Activated B cell treated with CpG ODN at 0.5 μM for 24 hours (primary cell): ENCODE data around the gene S100A3. TPM values are rescaled to one million over a fixed set of nuclear protein-coding genes. Genes with fewer than 3 reads are reported as not detected.

ENCODE experiments used
- ATAC-seq: fragments of 200-7000 bp; cut with Tn5 transposase; one replicate; pipeline ENCODE4 v1.10.0; 2021; ENCODE audit warnings: low read depth, mild to moderate bottlenecking, moderate library complexity
- CTCF ChIA-PET: fragments of 350-600 bp; sonication (Branson Sonifier 250); formaldehyde crosslinking; loops from one replicate; lab custom pipeline; 2021; ENCODE audit warnings: antibody characterized with exemption; lab: Charles Lee
- POLR2A ChIA-PET: fragments of 350-600 bp; sonication (Branson Sonifier 250); formaldehyde crosslinking; loops from one replicate; lab custom pipeline; 2021; ENCODE audit warnings: antibody characterized with exemption; lab: Charles Lee
- DNase-seq: peaks from one replicate; pipeline ENCODE4 v3.0.0; 2022
- H3K27ac Mint-ChIP-seq: one replicate; pipeline ENCODE4 v1.8.0; 2020; ENCODE audit warnings: mixed read lengths
- H3K27me3 Mint-ChIP-seq: one replicate; pipeline ENCODE4 v1.8.0; 2021; ENCODE audit warnings: mixed read lengths
- H3K36me3 Mint-ChIP-seq: one replicate; pipeline ENCODE4 v1.8.0; 2021; ENCODE audit warnings: low read depth, mixed read lengths
- H3K4me1 Mint-ChIP-seq: one replicate; pipeline ENCODE4 v1.8.0; 2021; ENCODE audit warnings: mixed read lengths
- H3K4me3 Mint-ChIP-seq: one replicate; pipeline ENCODE4 v1.8.0; 2020; ENCODE audit warnings: mild to moderate bottlenecking, mixed read lengths
- H3K9me3 Mint-ChIP-seq: one replicate; pipeline ENCODE4 v1.8.0; 2020; ENCODE audit warnings: mixed read lengths
- CTCF ChIP-seq: fragments of 200-600 bp; IDR thresholded peaks from one replicate; pipeline ENCODE4 v1.8.0; 2022; ENCODE audit warnings: antibody characterized with exemption, mild to moderate bottlenecking
- intact Hi-C: fragments of 100-400 bp; cut with micrococcal nuclease; formaldehyde crosslinking; loops from one replicate; pipeline ENCODE4 v1.15.1; 2024
- total RNA-seq: library from RNA; stranded (reverse); gene quantifications from 2 replicates; pipeline ENCODE4 v1.2.3, GENCODE V29; 2022

Gene S100A3
- total RNA-seq, 1 donor from 2014 or later: not detected

GRCh38 chr1:153540394-153541361, 8.4 kb downstream of the S100A3 start, which contains the start of gene S100A5:
TSS of gene S100A5 (minus strand) at chr1:153540934. CDS start at chr1:153540191, 743 bp downstream.
- Mint-ChIP-seq H3K9me3 (no peaks in the 10 kb centered on the region), H3K27ac (peak within 1 kb of the TSS; percentile 81), H3K27me3 (no peaks in the 10 kb centered on the region), H3K4me1 (peaks cover 64% of the 10 kb centered on the region), H3K4me3 (peak within 1 kb of the TSS; percentile 25), H3K36me3 (peaks cover 24% of the 10 kb centered on the region)
- ChIA-PET POLR2A (interaction anchor here (0.6 to 2.9 kb wide), 9 partner anchors 8 to 202 kb away, joined by 3 to 23 read pairs (median 4); partner anchors contain the start of genes CHTOP and S100A2), CTCF (interaction anchor here (1.6 kb wide), 1 partner anchor 27 kb away, joined by 6 read pairs; no protein-coding TSS in a partner anchor)
- TF ChIP-seq CTCF: no peak
- intact Hi-C loops: no loop called here
- ATAC-seq (peak; percentile 15), DNase-seq (no peak)

GRCh38 chr1:153539395-153540093, 9.5 kb downstream of the S100A3 start:
- Mint-ChIP-seq H3K27me3 (no peaks in the 10 kb centered on the region), H3K4me1 (peaks cover 62% of the 10 kb centered on the region), H3K9me3 (no peaks in the 10 kb centered on the region), H3K27ac (peak overlapping the region; percentile 81), H3K36me3 (peaks cover 18% of the 10 kb centered on the region), H3K4me3 (no peak overlapping the region)
- no peak for TF ChIP-seq CTCF
- CTCF ChIA-PET: interaction anchor here (0.7 kb wide), 1 partner anchor 33 kb away, joined by 3 read pairs; no protein-coding TSS in a partner anchor
- intact Hi-C loops: no loop called here
- no peak for ATAC-seq
- POLR2A ChIA-PET: interaction anchor here (0.9 to 2.9 kb wide), 7 partner anchors 11 to 121 kb away, joined by 3 to 23 read pairs (median 4); partner anchors contain the start of genes CHTOP and S100A2
- DNase-seq: no peak

- no peak for DNase-seq
- H3K27ac Mint-ChIP-seq: no peak overlapping the region
Measured at GRCh38 chr1:153538315-153538821, 10.7 kb downstream of the S100A3 start.

GRCh38 chr1:153537376-153537730, 11.7 kb downstream of the S100A3 start:
- CTCF ChIA-PET: interaction anchor here (6.4 kb wide), 1 partner anchor 33 kb away, joined by 119 read pairs; no protein-coding TSS in a partner anchor

More at GRCh38 chr1:153538315-153538821, 10.7 kb downstream of the S100A3 start:
- ChIA-PET CTCF (interaction anchor here (1.2 kb wide), 1 partner anchor 30 kb away, joined by 3 read pairs; no protein-coding TSS in a partner anchor), POLR2A (interaction anchor here (0.9 to 7.9 kb wide), 5 partner anchors 12 to 96 kb away, joined by 3 to 115 read pairs (median 4); partner anchors contain the start of genes CHTOP and S100A2)
- intact Hi-C loops: no loop called here
- Mint-ChIP-seq H3K36me3 (peaks cover 13% of the 10 kb centered on the region), H3K4me3 (no peak overlapping the region), H3K4me1 (peaks cover 65% of the 10 kb centered on the region), H3K9me3 (no peaks in the 10 kb centered on the region), H3K27me3 (no peaks in the 10 kb centered on the region)
- no peak for ATAC-seq
- TF ChIP-seq CTCF: no peak

More at GRCh38 chr1:153537376-153537730, 11.7 kb downstream of the S100A3 start:
- intact Hi-C loops: no loop called here
- H3K27me3 Mint-ChIP-seq: no peaks in the 10 kb centered on the region
- DNase-seq: no peak
- peak overlapping the region; percentile 28 for H3K4me3 Mint-ChIP-seq
- H3K36me3 Mint-ChIP-seq: peaks cover 10% of the 10 kb centered on the region
- POLR2A ChIA-PET: interaction anchor here (0.7 to 7.9 kb wide), 4 partner anchors 8 to 97 kb away, joined by 3 to 115 read pairs (median 64); partner anchors contain the start of genes CHTOP, S100A2, S100A3 and S100A4
- no peak for TF ChIP-seq CTCF
- ATAC-seq: no peak
- no peaks in the 10 kb centered on the region for H3K9me3 Mint-ChIP-seq
- peaks cover 69% of the 10 kb centered on the region for H3K4me1 Mint-ChIP-seq
- peak overlapping the region; percentile 96 for H3K27ac Mint-ChIP-seq
